NCI-H1048 (cell line): ENCODE measurements around the gene TBP.
"Not testable (repeated sequence)": the region's sequence is repeated elsewhere in the genome, so short reads cannot be mapped to it uniquely, and the experiment has no call there.

ENCODE experiments used
- DNase-seq: peaks from one replicate; lab custom pipeline; 2025; lab: John Stamatoyannopoulos, UW

Gene TBP

GRCh38 chr6:170605574-170606259, 51.5 kb downstream of the TBP start:
- no peak for DNase-seq

GRCh38 chr6:170609225-170609624, 55.1 kb downstream of the TBP start:
- not testable (repeated sequence) for DNase-seq

GRCh38 chr6:170612256-170612804, 58.2 kb downstream of the TBP start:
- DNase-seq, result not testable (repeated sequence)

GRCh38 chr6:170616020-170616554, 61.9 kb downstream of the TBP start:
- DNase-seq, result not testable (repeated sequence)
